ENCODE measurements around the gene CGB2.

Gene CGB2

DNA sequence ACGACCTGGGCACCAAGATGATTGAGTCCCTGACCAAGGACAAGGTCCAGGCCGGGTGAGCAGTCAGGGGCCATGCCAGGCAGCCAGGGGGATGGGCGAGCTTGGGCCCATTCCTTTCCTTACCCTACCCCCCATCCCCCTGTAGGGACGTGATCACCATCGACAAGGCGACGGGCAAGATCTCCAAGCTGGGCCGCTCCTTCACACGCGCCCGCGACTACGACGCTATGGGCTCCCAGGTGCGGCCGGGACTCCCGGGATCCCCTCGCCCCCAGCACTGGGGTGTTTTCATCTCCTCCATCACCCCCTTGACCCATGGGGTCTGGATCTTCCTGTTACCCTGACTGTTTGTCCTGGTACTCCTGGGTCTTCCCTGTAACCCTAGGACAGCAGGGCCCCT is 21.9 kb upstream of the CGB2 start:
- no peak for DNase-seq (ENCODE audit: low read depth)
- H3K4me3 ChIP-seq (ENCODE audit: low read depth, low read length), result no peak overlapping the region
- TF ChIP-seq, protein P1, sequence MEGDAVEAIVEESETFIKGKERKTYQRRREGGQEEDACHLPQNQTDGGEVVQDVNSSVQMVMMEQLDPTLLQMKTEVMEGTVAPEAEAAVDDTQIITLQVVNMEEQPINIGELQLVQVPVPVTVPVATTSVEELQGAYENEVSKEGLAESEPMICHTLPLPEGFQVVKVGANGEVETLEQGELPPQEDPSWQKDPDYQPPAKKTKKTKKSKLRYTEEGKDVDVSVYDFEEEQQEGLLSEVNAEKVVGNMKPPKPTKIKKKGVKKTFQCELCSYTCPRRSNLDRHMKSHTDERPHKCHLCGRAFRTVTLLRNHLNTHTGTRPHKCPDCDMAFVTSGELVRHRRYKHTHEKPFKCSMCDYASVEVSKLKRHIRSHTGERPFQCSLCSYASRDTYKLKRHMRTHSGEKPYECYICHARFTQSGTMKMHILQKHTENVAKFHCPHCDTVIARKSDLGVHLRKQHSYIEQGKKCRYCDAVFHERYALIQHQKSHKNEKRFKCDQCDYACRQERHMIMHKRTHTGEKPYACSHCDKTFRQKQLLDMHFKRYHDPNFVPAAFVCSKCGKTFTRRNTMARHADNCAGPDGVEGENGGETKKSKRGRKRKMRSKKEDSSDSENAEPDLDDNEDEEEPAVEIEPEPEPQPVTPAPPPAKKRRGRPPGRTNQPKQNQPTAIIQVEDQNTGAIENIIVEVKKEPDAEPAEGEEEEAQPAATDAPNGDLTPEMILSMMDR (conservative IDR thresholded peaks at IDR 0.05; ENCODE audit: low read depth, low read length), result no peak

DNA sequence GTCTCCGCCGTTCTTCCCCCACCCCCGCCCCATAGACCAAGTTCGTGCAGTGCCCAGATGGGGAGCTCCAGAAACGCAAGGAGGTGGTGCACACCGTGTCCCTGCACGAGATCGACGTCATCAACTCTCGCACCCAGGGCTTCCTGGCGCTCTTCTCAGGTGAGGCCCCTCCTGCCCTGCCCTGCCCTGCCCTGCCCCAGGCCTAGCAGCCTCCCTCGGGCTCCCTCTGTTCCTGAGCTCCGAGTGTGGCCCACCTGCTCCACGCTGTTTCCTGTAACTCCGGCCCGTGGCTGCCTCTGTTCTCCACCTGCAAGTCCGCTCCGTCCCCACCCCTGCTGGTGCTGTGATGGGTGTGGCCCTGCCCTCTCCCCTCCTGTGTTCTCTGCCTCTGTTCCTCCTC is 21.2 kb upstream of the CGB2 start:
- TF ChIP-seq, protein P1 (conservative IDR thresholded peaks at IDR 0.05; ENCODE audit: low read depth, low read length), result no peak
- no peak overlapping the region for H3K4me3 ChIP-seq (ENCODE audit: low read depth, low read length)
- no peak for DNase-seq (ENCODE audit: low read depth)

DNA sequence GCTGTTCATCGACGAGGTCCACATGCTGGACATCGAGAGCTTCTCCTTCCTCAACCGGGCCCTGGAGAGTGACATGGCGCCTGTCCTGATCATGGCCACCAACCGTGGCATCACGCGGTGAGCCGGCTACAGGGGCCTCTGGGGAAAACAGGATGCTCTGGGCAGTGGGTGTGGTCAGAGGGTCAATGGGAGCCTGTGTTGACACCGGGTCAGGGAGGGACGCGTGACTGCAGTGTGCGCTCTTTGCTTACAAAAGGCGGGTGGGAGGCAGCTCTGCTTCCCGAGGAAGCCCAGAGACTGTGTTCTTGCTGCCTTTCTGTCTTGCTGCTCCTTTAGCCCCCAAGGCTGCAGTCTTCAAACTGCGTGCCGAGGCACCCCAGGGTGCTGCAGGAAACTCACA is 20.5 kb upstream of the CGB2 start:
- TF ChIP-seq, protein P1 (conservative IDR thresholded peaks at IDR 0.05; ENCODE audit: low read depth, low read length), result no peak
- DNase-seq (ENCODE audit: low read depth), result no peak
- H3K4me3 ChIP-seq (ENCODE audit: low read depth, low read length), result no peak overlapping the region

DNA sequence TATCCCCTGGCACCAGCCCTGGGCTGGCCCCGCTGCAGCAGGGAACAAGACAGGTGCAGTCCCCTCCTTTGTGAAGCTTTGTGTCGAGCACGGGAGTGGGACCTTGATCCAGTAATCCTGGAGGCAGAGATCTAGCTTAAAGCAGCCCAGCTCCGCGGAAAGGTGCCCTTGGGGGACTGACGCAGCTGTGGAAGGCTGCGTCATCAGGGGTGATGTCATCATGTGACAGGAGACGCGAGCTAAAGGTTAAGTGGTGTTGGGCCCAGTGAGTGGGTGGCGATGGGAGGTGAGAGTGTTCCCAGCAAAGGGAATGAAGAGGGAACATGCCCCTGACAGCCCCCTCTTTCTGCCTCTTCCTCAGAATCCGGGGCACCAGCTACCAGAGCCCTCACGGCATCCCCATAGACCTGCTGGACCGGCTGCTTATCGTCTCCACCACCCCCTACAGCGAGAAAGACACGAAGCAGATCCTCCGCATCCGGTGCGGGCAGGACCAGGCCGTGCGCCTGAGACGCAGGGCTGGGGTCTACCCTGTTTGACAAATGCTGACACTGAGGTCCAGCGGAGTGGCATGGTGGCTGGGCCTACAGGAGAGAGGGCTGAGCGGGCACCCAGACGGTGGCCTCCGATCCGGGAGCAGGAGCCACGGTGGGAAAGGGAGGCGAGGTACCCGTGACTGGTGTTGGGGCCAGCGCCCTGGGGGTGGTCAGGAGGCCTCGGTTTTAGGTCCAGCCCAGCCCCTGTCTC is 17.4 kb upstream of the CGB2 start:
- TF ChIP-seq, protein P1 (conservative IDR thresholded peaks at IDR 0.05; ENCODE audit: low read depth, low read length), result no peak
- H3K4me3 ChIP-seq (ENCODE audit: low read depth, low read length), result no peak overlapping the region
- no peak for DNase-seq (ENCODE audit: low read depth)

DNA sequence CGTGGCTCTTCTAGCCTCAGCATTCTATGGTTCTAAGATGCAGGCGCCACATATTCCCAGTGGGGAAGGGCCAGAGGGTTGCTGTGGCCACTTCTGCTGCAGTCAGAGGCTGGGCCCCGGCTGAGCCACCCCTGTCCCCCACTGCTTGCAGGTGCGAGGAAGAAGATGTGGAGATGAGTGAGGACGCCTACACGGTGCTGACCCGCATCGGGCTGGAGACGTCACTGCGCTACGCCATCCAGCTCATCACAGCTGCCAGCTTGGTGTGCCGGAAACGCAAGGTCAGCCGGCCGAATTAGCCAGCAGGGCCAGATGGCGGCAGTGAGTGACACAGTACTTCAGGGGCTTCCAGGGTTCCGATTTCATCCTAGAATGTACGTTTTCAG is 16.8 kb upstream of the CGB2 start:
- H3K4me3 ChIP-seq (ENCODE audit: low read depth, low read length), result no peak overlapping the region
- TF ChIP-seq, protein P1 (conservative IDR thresholded peaks at IDR 0.05; ENCODE audit: low read depth, low read length), result no peak
- DNase-seq (ENCODE audit: low read depth), result no peak

DNA sequence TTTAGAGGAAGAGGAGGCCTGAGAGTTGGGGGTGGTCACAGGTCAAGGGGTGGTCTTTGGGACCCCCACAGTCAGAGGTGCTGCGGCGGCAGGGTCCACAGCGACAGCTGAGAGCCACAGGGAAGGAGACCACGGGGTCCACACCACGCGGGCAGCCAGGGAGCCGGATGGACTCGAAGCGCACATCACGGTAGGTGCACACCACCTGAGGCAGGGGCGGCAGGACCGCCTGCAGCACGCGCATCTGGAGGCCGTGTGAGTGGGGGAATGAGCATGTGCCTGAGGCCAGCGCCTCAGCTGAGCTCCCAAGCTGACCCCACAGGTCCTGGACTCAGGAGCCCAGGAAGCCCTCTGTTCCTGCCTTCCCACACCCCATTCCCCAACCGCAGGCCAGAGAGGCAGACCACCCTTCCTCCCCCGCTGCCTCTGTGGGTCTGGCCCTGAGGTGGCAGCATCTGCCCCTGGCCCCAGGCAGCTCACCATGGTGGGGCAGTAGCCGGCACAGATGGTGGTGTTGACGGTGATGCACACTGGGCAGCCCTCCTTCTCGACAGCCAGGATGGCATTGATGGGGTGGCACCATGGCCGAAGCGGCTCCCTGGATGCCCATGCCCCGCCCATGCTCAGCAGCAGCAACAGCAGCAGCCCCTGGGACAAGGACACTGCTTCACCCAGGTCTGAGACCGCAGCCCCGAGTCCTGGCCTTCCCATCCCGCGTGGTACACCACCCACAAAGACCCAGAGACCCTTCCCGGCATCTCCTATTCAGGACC is 15.4 kb upstream of the CGB2 start:
- no peak for DNase-seq (ENCODE audit: low read depth)
- H3K4me3 ChIP-seq (ENCODE audit: low read depth, low read length), result no peak overlapping the region
- TF ChIP-seq, protein P1 (conservative IDR thresholded peaks at IDR 0.05; ENCODE audit: low read depth, low read length), result no peak

Data from choroid plexus epithelial cell (primary cell).